ENCODE results near the gene TMEM185A.
"Not testable (repeated sequence)": the region's sequence is repeated elsewhere in the genome, so short reads cannot be mapped to it uniquely, and the experiment has no call there.

The TMEM185A gene

GRCh38 chrX:149618871-149619270 is 12.7 kb downstream of the TMEM185A start:
- Histone ChIP-seq H3K4me2 (ENCODE audit: low read length) (no peak overlapping the region), H3K9ac (no peak overlapping the region), H3K4me1 (no peaks in the 10 kb centered on the region), H3K27me3 (ENCODE audit: control insufficient read depth, insufficient read depth, low read length) (no peaks in the 10 kb centered on the region), H3K27ac (no peak overlapping the region), H2AFZ (no peak overlapping the region), H3K79me2 (peaks cover 8% of the 10 kb centered on the region), H3K36me3 (ENCODE audit: control insufficient read depth, insufficient read depth, low read length) (no peaks in the 10 kb centered on the region), H3K4me3 (ENCODE audit: low read depth, low read length) (no peak overlapping the region), H3K9me3 (ENCODE audit: control insufficient read depth, low read length) (no peaks in the 10 kb centered on the region)
- no peak for TF ChIP-seq CTCF (IDR thresholded peaks at IDR 0.05)

GRCh38 chrX:149611623-149612175 is 19.9 kb downstream of the TMEM185A start:
- no peak overlapping the region for H3K4me2 ChIP-seq (ENCODE audit: low read length)
- no peaks in the 10 kb centered on the region for H3K27me3 ChIP-seq (ENCODE audit: control insufficient read depth, insufficient read depth, low read length)
- no peak for TF ChIP-seq CTCF (IDR thresholded peaks at IDR 0.05)
- no peak overlapping the region for H2AFZ ChIP-seq
- no peak overlapping the region for H3K4me3 ChIP-seq (ENCODE audit: low read depth, low read length)
- no peaks in the 10 kb centered on the region for H3K4me1 ChIP-seq
- H3K79me2 ChIP-seq: peaks cover 8% of the 10 kb centered on the region
- no peak overlapping the region for H3K27ac ChIP-seq
- no peaks in the 10 kb centered on the region for H3K9me3 ChIP-seq (ENCODE audit: control insufficient read depth, low read length)
- H3K36me3 ChIP-seq (ENCODE audit: control insufficient read depth, insufficient read depth, low read length): no peaks in the 10 kb centered on the region
- H3K9ac ChIP-seq: no peak overlapping the region

- no peak overlapping the region for H3K4me3 ChIP-seq (ENCODE audit: low read depth, low read length)
- no peaks in the 10 kb centered on the region for H3K9me3 ChIP-seq (ENCODE audit: control insufficient read depth, low read length)
- no peaks in the 10 kb centered on the region for H3K79me2 ChIP-seq
- H3K27me3 ChIP-seq (ENCODE audit: control insufficient read depth, insufficient read depth, low read length): no peaks in the 10 kb centered on the region
- H3K4me1 ChIP-seq: no peaks in the 10 kb centered on the region
- TF ChIP-seq CTCF (IDR thresholded peaks at IDR 0.05): no peak
- no peaks in the 10 kb centered on the region for H3K36me3 ChIP-seq (ENCODE audit: control insufficient read depth, insufficient read depth, low read length)
- H2AFZ ChIP-seq: no peak overlapping the region
- H3K4me2 ChIP-seq (ENCODE audit: low read length): no peak overlapping the region
- H3K27ac ChIP-seq: no peak overlapping the region
- no peak overlapping the region for H3K9ac ChIP-seq
These were observed 21.1 kb downstream of the TMEM185A start for GRCh38 chrX:149610511-149610910.

- Histone ChIP-seq H3K36me3 (ENCODE audit: control insufficient read depth, insufficient read depth, low read length) (no peaks in the 10 kb centered on the region), H3K27ac (no peak overlapping the region), H3K4me2 (ENCODE audit: low read length) (no peak overlapping the region), H3K27me3 (ENCODE audit: control insufficient read depth, insufficient read depth, low read length) (no peaks in the 10 kb centered on the region), H3K79me2 (no peaks in the 10 kb centered on the region), H3K4me3 (ENCODE audit: low read depth, low read length) (no peak overlapping the region), H2AFZ (no peak overlapping the region), H3K4me1 (no peaks in the 10 kb centered on the region), H3K9ac (no peak overlapping the region), H3K9me3 (ENCODE audit: control insufficient read depth, low read length) (no peaks in the 10 kb centered on the region)
- TF ChIP-seq CTCF (IDR thresholded peaks at IDR 0.05): no peak
These were observed 23.9 kb downstream of the TMEM185A start for GRCh38 chrX:149607699-149608098.

- H3K9ac ChIP-seq; H3K4me2 ChIP-seq (ENCODE audit: low read length); H3K4me3 ChIP-seq (ENCODE audit: low read depth, low read length); H3K9me3 ChIP-seq (ENCODE audit: control insufficient read depth, low read length); H3K27ac ChIP-seq; H3K4me1 ChIP-seq; H3K27me3 ChIP-seq (ENCODE audit: control insufficient read depth, insufficient read depth, low read length); H3K36me3 ChIP-seq (ENCODE audit: control insufficient read depth, insufficient read depth, low read length); H3K79me2 ChIP-seq; H2AFZ ChIP-seq: not testable (repeated sequence)
These were observed 26.2 kb downstream of the TMEM185A start for GRCh38 chrX:149605248-149605885.

GRCh38 chrX:149598603-149599002 is 33.0 kb downstream of the TMEM185A start:
- not testable (repeated sequence) for H2AFZ ChIP-seq; H3K4me2 ChIP-seq (ENCODE audit: low read length); H3K27ac ChIP-seq; H3K9me3 ChIP-seq (ENCODE audit: control insufficient read depth, low read length); H3K4me1 ChIP-seq; H3K36me3 ChIP-seq (ENCODE audit: control insufficient read depth, insufficient read depth, low read length); H3K79me2 ChIP-seq; H3K9ac ChIP-seq; H3K27me3 ChIP-seq (ENCODE audit: control insufficient read depth, insufficient read depth, low read length); H3K4me3 ChIP-seq (ENCODE audit: low read depth, low read length)

GRCh38 chrX:149595943-149596342 is 35.6 kb downstream of the TMEM185A start:
- H3K9ac ChIP-seq; H3K36me3 ChIP-seq (ENCODE audit: control insufficient read depth, insufficient read depth, low read length); H2AFZ ChIP-seq; H3K9me3 ChIP-seq (ENCODE audit: control insufficient read depth, low read length); H3K4me3 ChIP-seq (ENCODE audit: low read depth, low read length); H3K27ac ChIP-seq; H3K27me3 ChIP-seq (ENCODE audit: control insufficient read depth, insufficient read depth, low read length); H3K4me1 ChIP-seq; H3K4me2 ChIP-seq (ENCODE audit: low read length); H3K79me2 ChIP-seq: not testable (repeated sequence)

- not testable (repeated sequence) for H3K27me3 ChIP-seq (ENCODE audit: control insufficient read depth, insufficient read depth, low read length); H3K4me1 ChIP-seq; H3K4me2 ChIP-seq (ENCODE audit: low read length); H3K4me3 ChIP-seq (ENCODE audit: low read depth, low read length); H3K9ac ChIP-seq; H3K36me3 ChIP-seq (ENCODE audit: control insufficient read depth, insufficient read depth, low read length); H3K9me3 ChIP-seq (ENCODE audit: control insufficient read depth, low read length); H3K27ac ChIP-seq; H2AFZ ChIP-seq; H3K79me2 ChIP-seq
These were observed 36.4 kb downstream of the TMEM185A start, which contains the start of gene HSFX2 for GRCh38 chrX:149595214-149595613. Gene HSFX2, minus strand, starts transcription at chrX:149595314. Its CDS starts 614 bp downstream, at chrX:149594700.
